Activated CD8-positive, alpha-beta memory T cell treated with anti-CD3 and anti-CD28 coated beads for 36 hours (primary cell): Measurements from ENCODE around the gene RARG. TPM values are rescaled to one million over a fixed set of nuclear protein-coding genes. Genes with fewer than 3 reads are reported as not detected.

Experiments used
- CTCF ChIA-PET: fragments of 350-600 bp; sonication (Branson Sonifier 250); formaldehyde crosslinking; loops from one replicate; lab custom pipeline; 2021; ENCODE audit warnings: antibody characterized with exemption; lab: Charles Lee
- POLR2A ChIA-PET: fragments of 350-600 bp; sonication (Branson Sonifier 250); formaldehyde crosslinking; loops from one replicate; lab custom pipeline; 2021; ENCODE audit warnings: antibody characterized with exemption; lab: Charles Lee
- total RNA-seq, 2 experiments: library from RNA; stranded (reverse); gene quantifications; one replicate each; pipeline ENCODE4 v1.2.3, GENCODE V29; 2021

The RARG gene
- total RNA-seq, 2 experiments from 2014 or later, result 42.5 to 42.7 TPM

DNA sequence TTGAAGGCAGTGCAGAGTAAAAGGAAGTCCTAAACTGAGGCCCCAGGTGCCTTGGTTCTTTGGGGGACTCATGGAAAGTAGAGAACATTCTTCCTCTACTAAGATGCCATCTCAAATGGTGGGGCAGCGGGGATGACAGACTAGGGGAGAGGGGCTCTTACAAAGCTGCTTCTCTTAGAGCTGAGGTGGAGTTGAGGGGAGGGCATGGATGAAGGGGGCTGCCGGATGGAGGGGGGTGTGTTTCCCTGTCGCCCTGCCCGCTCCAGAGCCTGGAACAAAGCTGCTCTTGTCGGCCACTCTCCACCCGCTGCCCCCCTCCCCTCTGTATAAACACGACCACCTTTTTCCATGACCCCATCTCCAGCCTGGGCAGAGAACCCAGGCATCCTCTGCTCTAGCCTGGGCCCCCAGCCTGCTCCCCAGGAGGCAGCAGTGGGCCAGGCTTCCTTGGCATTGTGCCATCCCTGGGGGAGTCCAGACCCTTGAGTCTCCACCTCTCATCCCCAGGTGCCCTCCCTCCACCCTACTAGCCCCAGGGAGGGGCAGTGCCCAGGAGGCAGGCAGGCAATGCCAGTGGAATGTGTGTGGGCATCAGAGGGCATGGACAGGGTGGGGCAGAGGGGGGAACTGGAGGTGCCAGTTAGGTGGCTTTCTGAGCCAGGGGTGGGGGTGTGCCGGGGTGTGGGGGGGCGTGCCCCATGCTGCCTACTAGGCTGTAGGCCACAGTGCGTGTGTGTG is 1.7 kb downstream of the RARG start:
- POLR2A ChIA-PET, result no interaction called here

DNA sequence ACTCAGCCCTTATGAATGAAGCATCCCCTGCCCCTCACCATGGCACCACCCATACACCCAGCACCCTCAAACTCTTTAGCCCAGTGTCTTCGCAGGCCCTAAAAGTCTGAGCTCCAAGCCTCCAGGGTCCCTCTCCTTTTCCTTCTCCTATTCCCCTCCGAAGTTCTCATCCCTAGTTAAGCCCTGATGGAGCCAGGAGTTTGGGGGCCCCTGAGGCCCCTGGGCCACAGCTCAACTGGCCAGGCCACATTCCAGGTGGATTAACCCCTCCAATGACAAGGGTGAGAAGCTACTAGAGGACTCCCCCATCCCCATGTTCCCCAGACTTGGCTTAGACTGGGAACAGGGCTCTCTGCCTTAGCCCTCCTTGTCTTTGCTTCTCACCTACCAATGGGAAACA is 2.6 kb downstream of the RARG start:
- POLR2A ChIA-PET, result interaction anchor here (0.9 kb wide), 1 partner anchor 10 kb away, joined by 4 read pairs; no protein-coding TSS in a partner anchor
- CTCF ChIA-PET, result interaction anchor here (1.1 to 1.6 kb wide), 5 partner anchors 10 to 38 kb away, joined by 3 to 7 read pairs (median 5); partner anchors contain the start of gene ESPL1

More for the DNA sequence above, 1.7 kb downstream of the RARG start:
- CTCF ChIA-PET, result interaction anchor here (1.1 to 1.4 kb wide), 4 partner anchors 15 to 37 kb away, joined by 3 to 5 read pairs (median 4); partner anchors contain the start of gene ESPL1

DNA sequence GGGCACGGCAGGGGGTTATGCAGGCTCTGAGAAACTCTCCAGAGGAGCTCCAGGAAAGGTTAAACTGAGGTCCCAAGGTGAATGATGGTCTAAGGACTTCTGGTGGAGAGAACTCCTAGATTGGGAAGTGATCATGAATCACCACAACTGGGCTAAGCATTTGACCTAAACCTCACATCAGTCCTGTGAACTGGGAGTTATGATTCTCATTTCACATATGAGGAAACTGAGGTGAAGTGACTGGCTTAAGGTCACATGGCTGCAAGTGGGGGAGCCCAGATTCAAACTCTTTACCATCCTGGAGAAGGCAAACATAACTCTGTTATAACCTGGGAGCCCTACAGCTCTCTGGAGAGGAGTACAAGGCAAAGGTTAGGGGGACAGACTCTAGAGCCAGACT is 4.2 kb downstream of the RARG start:
- ChIA-PET POLR2A (no interaction called here), CTCF (interaction anchor here (0.6 to 1.4 kb wide), 4 partner anchors 8 to 14 kb away, joined by 3 to 5 read pairs (median 3); no protein-coding TSS in a partner anchor)

DNA sequence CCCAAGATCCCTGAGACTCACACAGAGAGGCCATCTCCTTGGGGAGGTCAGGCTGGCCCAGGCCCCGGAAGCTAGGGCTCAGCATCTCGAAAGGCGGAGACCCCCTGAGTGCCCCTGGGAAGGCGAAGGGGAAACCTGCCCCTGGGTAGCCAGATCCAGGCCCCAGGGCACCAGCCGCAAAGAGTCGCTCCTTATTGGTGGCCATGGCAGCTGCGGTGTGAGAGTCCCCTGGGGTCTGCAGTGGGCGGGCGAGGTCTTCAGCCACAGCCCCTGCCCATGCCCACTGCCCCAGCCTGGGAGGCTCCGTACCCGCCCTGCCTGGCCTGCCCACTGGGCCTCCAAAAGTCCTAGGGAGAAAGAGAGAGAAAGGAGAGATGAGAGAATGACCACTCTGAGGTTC is 4.7 kb downstream of the RARG start:
- POLR2A ChIA-PET, result no interaction called here
- CTCF ChIA-PET, result interaction anchor here (0.7 to 1.0 kb wide), 3 partner anchors 8 to 33 kb away, joined by 3 read pairs; no protein-coding TSS in a partner anchor

DNA sequence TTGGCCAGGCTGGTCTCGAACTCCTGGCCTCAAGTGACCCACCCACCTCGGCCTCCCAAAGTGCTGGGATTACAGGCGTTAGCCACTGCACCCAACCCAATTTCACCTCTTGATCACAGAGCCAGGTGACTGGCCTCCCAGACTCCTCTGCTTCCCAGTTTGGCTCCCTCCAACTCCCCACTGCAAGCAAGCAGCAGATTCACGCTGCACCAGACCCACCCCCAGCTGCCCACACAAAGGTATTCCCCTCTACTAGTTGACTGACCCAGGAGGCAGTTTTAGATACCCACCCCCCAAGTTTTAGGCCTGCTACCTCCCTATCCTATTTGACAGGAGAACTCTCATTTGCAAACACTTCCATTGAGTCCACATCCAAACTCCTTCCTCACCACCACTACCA is 5.2 kb downstream of the RARG start:
- POLR2A ChIA-PET, result interaction anchor here (0.7 kb wide), 1 partner anchor 28 kb away, joined by 3 read pairs; no protein-coding TSS in a partner anchor
- CTCF ChIA-PET, result interaction anchor here (0.7 to 1.0 kb wide), 2 partner anchors 33 to 1395 kb away, joined by 3 read pairs; no protein-coding TSS in a partner anchor

DNA sequence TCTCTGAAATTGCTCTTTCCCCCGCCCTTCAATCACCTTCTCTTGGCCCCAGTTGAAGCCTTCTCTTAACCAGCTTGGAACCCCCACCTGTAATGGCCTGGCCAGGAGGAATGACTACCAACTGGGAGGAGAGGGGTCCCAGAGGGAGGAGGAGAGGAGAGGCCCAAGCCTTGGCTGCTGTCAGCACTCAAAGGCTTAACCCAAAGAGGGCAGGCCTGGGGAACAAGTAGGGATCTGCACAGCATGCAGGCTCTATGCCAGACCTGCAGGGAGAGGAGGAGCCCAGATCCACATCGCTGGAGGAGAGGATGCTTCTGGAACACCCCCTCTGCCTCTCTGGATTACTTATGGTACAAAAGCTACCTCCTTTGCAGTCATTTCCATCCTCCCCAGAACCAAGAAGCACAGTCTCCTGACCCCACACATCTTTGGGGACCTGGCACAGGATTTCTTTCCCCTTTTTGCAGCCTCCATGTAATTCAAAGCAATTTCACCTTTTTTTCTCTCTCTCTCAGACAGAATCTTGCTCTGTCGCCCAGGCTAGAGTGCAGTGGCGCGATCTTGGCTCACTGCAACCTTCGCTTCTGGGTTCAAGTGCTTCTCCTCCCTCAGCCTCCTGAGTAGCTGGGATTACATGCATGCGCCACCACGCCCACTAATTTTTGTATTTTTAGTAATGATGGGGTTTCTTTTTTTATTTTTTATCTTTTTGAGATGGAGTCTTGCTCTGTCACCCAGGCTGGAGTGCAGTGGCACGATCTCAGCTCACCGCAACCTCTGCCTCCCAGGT is 6.2 kb downstream of the RARG start:
- POLR2A ChIA-PET, result no interaction called here
- CTCF ChIA-PET, result interaction anchor here (1.2 to 1.9 kb wide), 4 partner anchors 12 to 63 kb away, joined by 3 to 8 read pairs (median 6); no protein-coding TSS in a partner anchor

DNA sequence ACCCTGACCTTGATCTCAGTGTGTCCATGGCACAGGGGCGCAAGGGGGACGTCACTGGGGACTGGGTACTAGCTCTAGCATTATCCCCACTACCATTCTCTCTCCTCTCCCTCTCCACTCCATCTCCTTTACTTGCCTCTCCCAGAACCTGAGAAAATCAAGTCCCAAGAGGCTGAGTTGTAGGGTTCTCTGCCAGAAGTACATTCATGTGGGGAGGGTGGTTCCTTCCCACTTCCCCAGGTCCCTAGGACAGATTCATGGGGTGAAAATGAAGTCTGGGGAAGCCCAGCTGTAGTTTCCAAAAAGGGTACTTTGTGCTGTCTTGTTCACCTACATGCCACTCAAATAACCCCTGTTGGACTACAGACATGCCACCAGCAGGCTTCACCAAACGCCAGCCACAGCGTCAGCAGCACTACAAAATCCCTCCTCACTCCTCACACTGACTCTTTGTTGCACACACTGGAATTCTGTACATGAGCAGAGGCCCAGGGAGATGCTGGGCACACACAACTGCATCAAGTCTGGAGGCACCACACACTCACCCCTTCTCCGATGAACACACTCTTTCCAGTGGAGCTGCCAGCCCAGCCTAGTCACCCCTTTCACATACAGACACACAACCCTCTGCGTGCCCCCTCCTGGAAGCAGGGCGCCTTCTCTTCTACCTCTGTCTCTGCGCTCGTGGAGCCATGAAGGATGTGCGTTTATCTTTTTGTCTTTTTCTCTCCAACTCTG is 6.9 kb downstream of the RARG start:
- CTCF ChIA-PET, result interaction anchor here (0.6 to 1.9 kb wide), 6 partner anchors 11 to 273 kb away, joined by 3 to 8 read pairs (median 4); no protein-coding TSS in a partner anchor

DNA sequence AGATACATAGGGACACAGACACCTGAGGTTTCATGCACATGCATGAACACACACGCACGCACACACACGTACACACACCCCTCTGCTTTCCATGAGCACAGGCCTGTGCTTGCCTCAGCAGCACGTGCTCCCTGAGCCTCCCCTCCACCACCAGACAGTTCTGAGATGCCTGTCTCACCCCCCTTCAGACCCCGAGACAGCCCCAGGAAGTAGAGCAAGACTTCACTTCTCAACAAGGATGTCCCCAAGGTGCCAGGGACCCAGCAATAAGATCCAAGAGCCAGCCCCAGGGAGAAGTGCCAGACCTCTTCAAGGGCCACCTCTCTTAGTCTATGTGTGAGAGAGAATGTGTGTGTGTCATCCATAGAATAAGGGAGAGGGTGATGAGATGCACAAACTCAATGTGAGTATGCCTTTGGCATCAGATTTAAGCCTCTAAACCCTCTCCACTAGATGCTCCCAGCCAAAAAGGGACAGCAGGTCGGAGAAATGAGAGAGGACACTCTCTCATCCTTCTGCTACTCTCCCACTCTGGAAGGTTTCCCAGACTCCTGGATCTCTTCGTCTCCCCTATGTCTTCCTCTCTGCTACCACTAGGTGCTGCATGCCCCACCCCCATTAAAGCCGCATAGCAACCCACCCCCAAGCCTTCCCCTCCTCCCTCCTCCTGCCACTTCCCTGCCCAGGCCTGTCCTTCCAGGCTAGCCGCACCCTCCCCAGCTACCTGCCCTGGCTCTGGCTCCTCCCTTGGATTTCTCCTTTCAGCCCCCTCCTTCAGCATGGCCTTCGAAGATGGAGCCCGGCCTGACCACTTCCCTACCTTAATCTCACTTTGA is 7.7 kb downstream of the RARG start:
- ChIA-PET CTCF (interaction anchor here (0.8 to 1.9 kb wide), 7 partner anchors 11 to 65 kb away, joined by 3 to 8 read pairs (median 4); no protein-coding TSS in a partner anchor), POLR2A (interaction anchor here (0.5 kb wide), 1 partner anchor 157 kb away, joined by 11 read pairs; no protein-coding TSS in a partner anchor)

More for the DNA sequence above, 6.9 kb downstream of the RARG start:
- POLR2A ChIA-PET, result no interaction called here

DNA sequence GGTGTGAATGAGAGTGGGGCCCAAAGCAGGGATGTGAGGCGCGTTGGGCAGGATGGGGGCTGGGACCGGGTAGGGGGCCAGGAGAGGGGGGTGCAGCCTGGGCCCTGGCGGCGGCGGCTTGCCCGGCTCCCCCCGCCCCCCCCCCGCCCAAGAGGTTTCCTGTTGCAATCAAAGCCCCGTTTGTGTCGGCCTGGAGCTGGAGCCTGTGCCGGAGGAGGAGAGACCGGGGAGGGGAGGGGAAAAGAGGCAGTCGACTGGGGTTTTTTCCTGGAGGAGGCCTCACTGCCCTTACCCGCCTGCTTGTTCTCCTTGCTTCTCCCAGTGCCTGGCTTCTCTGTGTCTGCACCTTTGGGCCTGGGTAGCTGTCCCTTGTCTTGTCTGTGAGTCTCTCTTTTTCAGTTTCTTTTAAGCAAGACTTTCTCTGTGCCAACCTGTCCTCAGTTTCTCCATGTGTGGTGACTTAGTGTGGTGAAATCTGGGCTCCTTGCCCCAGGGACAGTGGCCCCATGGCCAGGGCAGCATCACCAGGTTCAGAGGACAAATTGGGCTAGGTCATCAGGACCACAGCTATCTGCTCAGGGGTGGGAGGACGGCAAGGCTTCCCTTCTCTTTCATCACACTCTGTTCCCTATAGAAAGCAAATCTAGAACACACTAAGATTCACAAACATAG is 8.5 kb downstream of the RARG start:
- ChIA-PET POLR2A (interaction anchor here (0.5 to 1.1 kb wide), 3 partner anchors 8 to 157 kb away, joined by 3 to 11 read pairs (median 4); no protein-coding TSS in a partner anchor), CTCF (interaction anchor here (0.6 to 1.0 kb wide), 5 partner anchors 12 to 196 kb away, joined by 3 to 6 read pairs (median 3); no protein-coding TSS in a partner anchor)

DNA sequence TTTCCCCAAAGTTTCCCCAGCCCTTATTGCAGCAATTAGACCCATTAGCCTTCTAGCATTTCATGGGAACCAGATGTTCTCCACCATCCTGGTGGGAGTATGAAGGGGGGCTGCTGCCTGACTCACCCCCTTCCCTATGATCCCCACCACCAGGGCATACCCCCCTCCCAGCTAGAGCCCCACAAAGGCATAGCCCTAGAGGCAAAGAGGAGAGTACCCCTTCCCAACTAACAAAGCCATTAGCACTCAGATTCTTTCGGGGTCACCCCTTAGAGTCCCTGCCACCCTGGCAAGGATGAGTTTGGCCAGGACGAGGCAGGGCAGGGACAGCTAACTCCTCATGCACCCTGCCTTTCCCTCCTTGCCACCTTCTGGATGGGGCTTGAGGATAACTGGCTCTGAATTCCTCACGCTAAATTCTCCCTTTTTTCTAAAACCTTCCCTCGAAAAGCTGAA is 9.2 kb downstream of the RARG start:
- ChIA-PET POLR2A (interaction anchor here (1.1 kb wide), 1 partner anchor 21 kb away, joined by 4 read pairs; no protein-coding TSS in a partner anchor), CTCF (interaction anchor here (0.6 to 1.0 kb wide), 4 partner anchors 11 to 86 kb away, joined by 3 to 6 read pairs (median 3); no protein-coding TSS in a partner anchor)

DNA sequence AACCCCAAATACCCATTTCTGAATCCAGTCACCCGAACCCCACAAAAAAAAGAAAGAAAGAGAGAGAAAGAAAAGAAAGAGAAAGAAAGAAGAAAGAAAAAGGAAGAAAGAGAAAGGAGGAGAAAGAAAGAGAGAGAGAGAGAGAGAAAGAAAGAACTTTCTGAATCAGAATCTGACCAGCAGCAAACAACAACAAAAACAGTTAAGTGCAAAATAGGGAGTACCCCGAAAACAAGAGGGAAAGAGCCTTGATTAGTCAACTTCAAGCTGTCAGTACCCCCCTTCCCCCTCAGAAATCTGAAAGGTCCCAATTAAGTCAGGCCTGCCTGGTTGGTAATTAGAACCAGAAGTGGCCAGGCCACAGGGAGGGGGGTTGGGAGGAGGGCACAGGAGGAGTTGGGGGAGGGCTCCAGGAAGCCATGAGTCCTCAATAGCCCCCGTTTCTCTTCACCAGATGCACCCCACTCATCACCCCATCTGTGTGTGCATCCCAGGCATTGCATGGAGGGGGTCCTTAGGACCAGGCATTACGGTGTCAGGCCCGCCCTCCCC is 9.8 kb downstream of the RARG start:
- POLR2A ChIA-PET, result interaction anchor here (1.1 kb wide), 1 partner anchor 22 kb away, joined by 4 read pairs; no protein-coding TSS in a partner anchor
- CTCF ChIA-PET, result interaction anchor here (0.6 kb wide), 1 partner anchor 86 kb away, joined by 3 read pairs; no protein-coding TSS in a partner anchor

DNA sequence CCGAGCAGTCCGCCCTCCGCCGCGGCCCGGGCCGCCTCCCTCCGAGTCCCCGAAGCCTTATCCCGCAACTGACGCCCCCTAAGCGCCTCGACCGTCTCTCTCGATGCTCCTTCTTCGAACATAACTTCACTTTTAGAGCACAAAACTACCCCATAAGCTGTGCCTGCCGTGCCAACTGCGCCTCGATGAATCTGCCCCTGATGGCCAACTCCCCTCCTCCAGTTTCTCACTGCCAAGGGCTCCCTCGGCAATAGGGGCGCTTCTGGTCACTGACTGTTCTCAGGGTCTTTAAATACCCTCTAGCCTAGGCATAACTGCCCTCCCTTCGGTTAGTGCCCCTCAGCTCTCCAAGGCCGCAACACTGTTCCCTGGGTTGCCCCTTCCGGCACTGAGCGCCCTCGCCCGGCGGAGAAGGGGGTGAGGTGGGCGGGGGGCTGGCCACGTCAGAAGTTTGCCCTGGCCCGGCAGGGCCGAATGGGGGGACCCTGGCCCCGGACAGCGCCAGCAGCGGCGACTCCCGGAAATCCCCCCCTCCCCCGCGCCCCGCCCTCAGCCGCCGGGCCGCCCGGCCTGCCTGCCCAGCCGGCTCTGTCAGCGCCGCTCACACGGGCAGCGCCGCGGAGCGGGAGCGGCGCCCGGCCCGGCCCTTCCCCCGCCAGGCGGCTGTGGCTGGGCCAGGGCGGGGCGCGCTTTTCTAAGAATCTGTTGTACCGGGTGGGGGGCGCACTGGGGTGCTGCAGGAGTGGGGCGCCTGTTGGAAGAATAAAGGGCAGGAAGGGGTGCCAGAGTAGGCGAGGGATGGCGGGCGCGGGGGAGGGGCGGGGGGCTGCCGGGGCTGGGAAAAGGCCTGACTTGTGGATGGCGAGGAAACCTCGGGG is 10.6 kb downstream of the RARG start:
- ChIA-PET CTCF (interaction anchor here (0.6 to 12.0 kb wide), 7 partner anchors 8 to 71 kb away, joined by 3 to 107 read pairs (median 4); partner anchors contain the start of gene ESPL1), POLR2A (interaction anchor here (0.7 to 1.6 kb wide), 3 partner anchors 40 to 100 kb away, joined by 3 to 6 read pairs (median 3); partner anchors contain the start of genes AAAS, CSAD and PFDN5)

DNA sequence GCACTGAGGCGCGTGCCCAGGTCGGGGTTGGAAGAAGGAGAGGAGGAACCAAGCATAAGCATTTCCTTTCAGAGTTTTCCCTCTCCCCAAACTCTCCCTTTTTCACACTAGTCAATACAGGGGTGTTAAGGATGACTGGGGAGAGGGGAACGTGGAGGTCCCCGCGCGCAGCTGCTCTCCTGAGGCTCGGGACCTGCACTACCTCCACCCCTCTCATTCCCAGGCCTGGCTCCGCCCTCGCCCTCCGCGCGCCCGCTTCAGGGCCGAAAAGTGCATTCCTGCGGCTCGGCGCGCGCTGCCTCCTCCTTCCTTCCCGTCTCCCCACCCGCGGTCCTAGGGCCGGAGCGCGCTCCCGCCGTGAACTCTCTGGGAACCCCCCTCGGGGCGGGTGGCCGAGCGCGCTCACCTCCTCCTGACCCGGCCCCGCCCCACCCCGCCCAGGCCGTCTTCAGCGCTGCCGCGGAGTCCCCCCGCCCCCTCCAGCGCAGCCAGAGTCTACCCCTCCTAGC is 11.3 kb downstream of the RARG start:
- ChIA-PET CTCF (interaction anchor here (0.6 to 12.0 kb wide), 10 partner anchors 7 to 101 kb away, joined by 3 to 107 read pairs (median 4); partner anchors contain the start of genes AAAS, ESPL1 and ITGB7), POLR2A (interaction anchor here (1.6 to 1.9 kb wide), 4 partner anchors 15 to 104 kb away, joined by 5 to 19 read pairs (median 8); partner anchors contain the start of genes AAAS and ESPL1)

DNA sequence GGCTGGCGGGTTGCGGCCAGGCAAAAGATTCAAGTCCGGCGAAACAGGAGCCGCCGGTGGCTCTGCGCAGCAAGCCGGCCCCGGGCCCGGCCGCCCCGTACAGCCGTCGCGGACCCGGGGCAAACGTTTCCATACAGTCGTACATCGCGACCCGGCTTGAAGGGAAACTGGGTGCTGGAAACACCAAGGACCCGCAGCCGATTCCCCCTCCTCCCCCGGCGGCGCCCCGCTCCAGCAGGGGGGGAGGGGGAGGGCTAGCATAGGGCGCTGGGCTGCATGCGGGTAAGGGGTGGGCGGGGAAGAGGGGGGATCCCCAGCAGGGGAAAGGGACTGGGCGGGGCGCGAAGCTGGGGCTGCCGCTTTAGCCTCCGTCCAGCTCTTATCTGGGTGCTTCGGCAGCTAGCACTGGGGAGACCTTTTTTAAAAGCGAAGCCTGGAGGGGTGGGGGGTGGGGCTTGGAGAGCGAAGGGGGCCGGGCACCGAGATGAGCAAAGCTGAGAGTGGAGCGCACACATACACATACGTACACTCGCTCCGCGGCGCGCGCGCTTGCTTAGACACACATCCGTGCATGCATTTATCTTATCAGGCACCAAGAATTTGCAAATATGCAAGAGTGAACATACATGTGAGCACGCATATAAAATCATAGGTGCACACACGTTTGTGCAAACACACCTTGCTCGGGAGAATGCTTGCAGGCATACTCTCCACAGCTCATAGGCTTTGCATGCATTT is 11.9 kb downstream of the RARG start:
- ChIA-PET POLR2A (interaction anchor here (0.9 to 1.9 kb wide), 7 partner anchors 9 to 104 kb away, joined by 4 to 19 read pairs (median 5); partner anchors contain the start of genes AAAS and ESPL1), CTCF (interaction anchor here (0.9 to 12.0 kb wide), 13 partner anchors 7 to 139 kb away, joined by 3 to 107 read pairs (median 4); partner anchors contain the start of genes AAAS, ESPL1 and ITGB7)
